ENCODE data around the gene ARMH2. TPM values are rescaled to one million over a fixed set of nuclear protein-coding genes. Genes with fewer than 3 reads are reported as not detected.

ARMH2 gene
- total RNA-seq, 8 experiments from 2014 or later, result 0.25 to 0.59 TPM; not detected in 6

DNA sequence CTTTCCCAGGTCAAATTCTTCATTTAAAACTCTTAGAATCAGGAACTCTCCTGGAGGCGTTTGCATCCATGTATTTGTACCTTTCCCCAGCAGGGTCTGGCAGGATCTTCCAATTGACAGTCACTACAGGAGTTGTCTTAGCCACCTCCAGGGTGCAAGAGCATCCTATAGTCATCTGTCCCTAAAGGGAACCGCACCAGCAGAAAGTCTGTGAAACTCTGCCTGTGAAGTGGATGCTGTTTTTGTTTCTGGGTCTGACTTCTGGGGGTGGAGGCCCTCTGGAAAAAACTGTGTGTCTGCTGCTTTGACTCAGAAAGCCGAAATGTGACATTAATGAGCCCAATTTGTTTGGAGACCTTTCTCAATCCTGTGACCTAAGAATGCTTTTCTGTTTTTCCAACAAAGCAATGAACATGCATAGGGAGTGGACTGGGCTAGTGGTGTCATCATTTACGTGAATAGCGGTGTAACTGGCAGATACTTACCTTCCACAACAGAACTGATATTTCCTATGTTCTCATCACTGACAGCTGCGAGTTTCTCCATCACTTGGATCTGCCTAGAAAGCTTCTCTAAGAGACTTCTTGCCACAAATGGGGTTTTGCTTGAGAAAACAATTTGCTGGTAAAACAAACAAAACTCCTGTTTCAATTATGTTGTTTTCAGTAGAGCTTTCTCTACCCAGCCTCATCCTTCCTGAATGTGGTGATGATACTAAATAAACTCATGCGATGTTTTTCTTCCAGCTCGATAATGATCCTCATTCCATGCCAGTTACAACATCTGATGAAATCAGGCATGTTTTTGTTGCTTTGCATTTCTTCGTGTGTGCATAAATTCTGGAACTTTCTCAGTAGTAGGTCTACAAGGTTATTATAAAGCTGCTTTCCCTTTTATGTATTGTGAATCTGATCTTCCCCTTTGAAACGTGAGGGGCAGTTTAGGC lies 33.3 kb upstream of the ARMH2 start:
- Histone ChIP-seq H3K4me1 (replicated peaks in 1 of 2) (peaks cover 0 to 13% of the 10 kb centered on the region in 2 donors), H3K4me3 (no peak overlapping the region), H3K27ac (peak overlapping the region in 1 of 2 donors; percentile 34)
- in situ Hi-C loops (cut with MboI; ENCODE audit: low pct_unique_long_range_greater_than_20kb in 2 of 9, low sequenced_read_pairs in 9 of 9, unreplicated experiment in 9 of 9), result no loop called here
- peak; percentile 43 to 76 (median 62) for ATAC-seq (replicated peaks in 6 of 8)
- WGBS, 10 experiments, result 4 to 94% (median 59%) methylated on average over 2 to 9 of the region's 10 CpGs

DNA sequence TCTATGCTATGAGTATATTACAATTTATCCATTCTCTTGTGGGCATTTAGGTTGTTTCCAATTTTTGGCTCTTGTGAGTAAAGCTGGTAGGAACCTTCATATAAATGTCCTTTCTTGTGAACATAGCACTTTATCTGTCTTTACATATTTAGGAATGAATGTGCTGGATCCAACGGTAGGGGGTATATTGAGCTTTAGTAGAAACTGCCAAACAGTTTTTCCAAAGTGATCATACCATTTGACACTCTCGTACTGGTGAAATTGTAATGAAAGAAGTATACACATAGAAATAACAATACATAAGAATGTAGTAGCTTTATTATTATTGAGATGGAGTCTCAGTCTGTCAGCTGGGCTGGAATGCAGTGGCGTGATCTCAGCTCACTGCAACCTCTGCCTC lies 30.9 kb upstream of the ARMH2 start:
- H3K4me3 ChIP-seq, result no peak overlapping the region
- peaks cover 12 to 13% of the 10 kb centered on the region in 2 donors for H3K4me1 ChIP-seq (replicated peaks in 1 of 2)
- in situ Hi-C loops (cut with MboI; ENCODE audit: low pct_unique_long_range_greater_than_20kb in 2 of 9, low sequenced_read_pairs in 9 of 9, unreplicated experiment in 9 of 9), result no loop called here
- ATAC-seq (replicated peaks in 6 of 8), result no peak
- H3K27ac ChIP-seq, result no peak overlapping the region
- WGBS, 10 experiments, result 44 to 100% (median 88%) methylated on average over 1 to 3 of the region's 3 CpGs; no CpG with 5 or more reads in 3 of the 10 experiments

DNA sequence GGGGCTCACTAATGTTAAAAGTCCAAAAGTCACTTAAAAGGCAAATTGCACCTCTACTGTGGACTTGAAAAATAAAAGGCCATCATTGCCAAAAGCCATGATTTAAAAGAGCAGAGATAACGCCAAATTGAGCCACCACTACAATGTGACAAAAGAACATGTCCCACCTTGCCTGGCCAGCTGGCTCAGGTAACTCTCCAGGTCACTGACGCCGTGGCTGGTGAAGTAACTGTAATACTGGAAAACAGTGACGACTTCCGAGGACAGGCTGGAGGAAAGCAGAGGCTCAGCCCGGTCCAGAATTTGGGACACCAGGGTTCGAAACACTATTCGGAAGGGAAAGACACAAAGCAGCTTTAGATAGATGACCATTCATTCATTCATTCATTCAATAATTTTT lies 29.3 kb upstream of the ARMH2 start:
- peaks cover 13 to 25% of the 10 kb centered on the region in 2 donors for H3K4me1 ChIP-seq (replicated peaks in 1 of 2)
- 33 to 100% (median 80%) methylated on average over 1 to 7 of the region's 8 CpGs; no CpG with 5 or more reads in 1 of the 10 experiments for WGBS, 10 experiments
- ATAC-seq (replicated peaks in 6 of 8), result no peak
- in situ Hi-C loops (cut with MboI; ENCODE audit: low pct_unique_long_range_greater_than_20kb in 2 of 9, low sequenced_read_pairs in 9 of 9, unreplicated experiment in 9 of 9), result no loop called here
- H3K4me3 ChIP-seq, result no peak overlapping the region
- no peak overlapping the region for H3K27ac ChIP-seq

DNA sequence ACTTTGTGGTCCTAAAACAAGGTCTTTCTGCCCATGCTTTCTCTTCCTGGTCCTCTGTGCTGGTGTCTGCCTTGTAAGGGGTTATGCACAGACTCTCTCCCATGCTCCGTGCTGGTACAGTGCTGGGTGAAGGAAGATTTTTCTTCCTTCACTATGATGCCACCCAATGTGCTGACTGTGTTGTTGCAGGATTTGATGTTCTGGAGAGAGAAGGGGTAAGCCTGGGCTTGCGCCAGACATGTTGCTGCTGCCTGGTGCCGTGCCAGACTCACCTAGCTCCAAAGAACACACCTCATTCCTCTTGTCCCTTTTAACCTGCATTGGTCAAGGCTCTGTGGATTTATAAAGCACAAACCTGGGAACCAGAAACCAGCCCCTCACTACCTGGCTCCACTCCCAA lies 28.4 kb upstream of the ARMH2 start:
- no peak overlapping the region for H3K4me3 ChIP-seq
- peak in 2 of 8 experiments; percentile 36 to 73 for ATAC-seq (replicated peaks in 6 of 8)
- 40 to 100% (median 85%) methylated on average over 1 to 3 of the region's 3 CpGs; no CpG with 5 or more reads in 2 of the 10 experiments for WGBS, 10 experiments
- H3K4me1 ChIP-seq (replicated peaks in 1 of 2), result peaks cover 8 to 25% of the 10 kb centered on the region in 2 donors
- H3K27ac ChIP-seq, result no peak overlapping the region
- in situ Hi-C loops (cut with MboI; ENCODE audit: low pct_unique_long_range_greater_than_20kb in 2 of 9, low sequenced_read_pairs in 9 of 9, unreplicated experiment in 9 of 9), result no loop called here

DNA sequence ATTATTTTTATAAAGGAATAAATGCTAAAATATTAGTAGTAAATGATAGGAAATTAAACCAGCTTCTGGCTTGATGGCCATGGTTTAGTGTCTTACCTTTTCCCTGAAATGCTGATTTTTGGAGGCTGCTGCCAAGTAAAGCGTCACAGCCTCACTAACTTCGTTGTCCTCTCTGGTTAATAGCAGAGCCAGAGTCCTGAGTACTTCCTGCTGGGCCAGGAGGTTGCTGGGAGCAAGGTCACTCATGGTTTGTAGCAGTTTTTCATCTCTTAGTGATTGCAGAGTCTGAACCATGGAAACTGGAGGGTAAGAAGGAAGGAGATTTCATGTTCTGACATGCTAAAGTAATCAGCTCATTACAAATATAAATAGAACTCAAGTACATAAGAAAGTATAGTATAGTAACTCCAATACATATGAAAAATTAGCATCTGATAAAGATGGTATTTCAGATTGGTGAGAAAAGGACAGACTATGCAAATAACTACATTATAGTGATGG lies 26.5 kb upstream of the ARMH2 start:
- Histone ChIP-seq H3K4me3 (no peak overlapping the region), H3K4me1 (replicated peaks in 1 of 2) (peaks cover 0 to 25% of the 10 kb centered on the region in 2 donors), H3K27ac (no peak overlapping the region)
- 56 to 92% (median 78%) methylated on average over 1 to 2 of the region's 2 CpGs; no CpG with 5 or more reads in 3 of the 10 experiments for WGBS, 10 experiments
- in situ Hi-C loops (cut with MboI; ENCODE audit: low pct_unique_long_range_greater_than_20kb in 2 of 9, low sequenced_read_pairs in 9 of 9, unreplicated experiment in 9 of 9), result no loop called here
- ATAC-seq (replicated peaks in 6 of 8), result peak in 2 of 8 experiments; percentile 17 to 30

DNA sequence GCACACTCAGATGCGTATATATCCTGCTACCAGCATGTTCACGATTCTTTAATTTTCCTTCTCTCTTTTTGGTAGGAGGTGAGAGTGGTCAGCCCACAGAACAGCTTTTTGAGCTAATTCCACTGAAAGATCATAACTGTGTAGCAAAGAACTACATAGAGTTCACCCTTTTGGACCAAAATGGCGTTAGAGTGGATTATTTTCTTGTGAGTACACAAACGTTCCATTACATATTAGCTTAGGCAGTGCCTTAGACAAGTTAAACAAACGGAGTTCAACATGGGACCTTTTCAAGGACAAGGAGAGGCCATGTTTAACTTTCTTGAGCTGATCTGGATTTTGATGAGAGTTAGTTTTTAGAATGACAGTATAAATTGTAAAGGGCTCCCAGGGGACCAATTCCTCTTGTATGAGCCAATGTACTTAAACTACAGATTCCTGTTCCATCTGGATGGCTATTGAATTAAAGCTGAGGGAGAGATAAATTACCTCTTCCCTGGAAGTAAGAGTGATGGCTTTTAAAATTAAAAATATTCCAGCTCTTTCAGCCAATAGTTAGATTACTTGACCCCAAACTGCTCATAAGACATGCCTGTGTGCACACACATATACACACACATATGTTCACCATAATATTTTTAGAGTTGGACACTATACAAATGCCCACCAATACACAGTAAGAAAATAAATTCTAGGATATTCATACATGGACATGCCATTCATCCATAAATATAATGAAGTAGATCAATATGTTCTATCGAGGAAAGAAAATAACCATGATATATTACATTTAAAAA lies 25.6 kb upstream of the ARMH2 start:
- Histone ChIP-seq H3K4me3 (no peak overlapping the region), H3K4me1 (replicated peaks in 1 of 2) (peaks cover 0 to 25% of the 10 kb centered on the region in 2 donors), H3K27ac (no peak overlapping the region)
- 37 to 95% (median 83%) methylated on average over 1 to 6 of the region's 6 CpGs for WGBS, 10 experiments
- in situ Hi-C loops (cut with MboI; ENCODE audit: low pct_unique_long_range_greater_than_20kb in 2 of 9, low sequenced_read_pairs in 9 of 9, unreplicated experiment in 9 of 9), result no loop called here
- peak in 5 of 8 experiments; percentile 31 to 94 (median 85) for ATAC-seq (replicated peaks in 6 of 8)

DNA sequence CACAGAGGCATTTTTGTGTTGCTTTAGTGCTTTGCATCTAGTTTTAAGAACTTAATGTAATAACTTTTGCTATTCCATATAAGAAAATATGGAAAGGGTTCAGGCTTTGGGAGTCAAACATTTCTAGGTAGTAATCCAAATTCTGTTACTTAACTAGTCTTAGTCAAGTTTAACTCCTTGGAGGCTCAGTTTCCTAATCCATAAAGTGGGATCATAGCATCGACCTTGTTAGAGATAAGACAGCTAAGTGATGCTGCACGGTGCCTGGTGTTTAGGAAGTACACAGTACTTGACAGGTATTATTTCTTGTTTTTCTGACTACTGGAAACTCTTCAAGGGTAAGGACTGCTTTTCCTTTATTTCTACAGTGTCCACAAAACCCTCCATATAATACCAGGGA lies 24.5 kb upstream of the ARMH2 start:
- Histone ChIP-seq H3K27ac (no peak overlapping the region), H3K4me3 (no peak overlapping the region), H3K4me1 (replicated peaks in 1 of 2) (peaks cover 0 to 25% of the 10 kb centered on the region in 2 donors)
- ATAC-seq (replicated peaks in 6 of 8), result no peak
- in situ Hi-C loops (cut with MboI; ENCODE audit: low pct_unique_long_range_greater_than_20kb in 2 of 9, low sequenced_read_pairs in 9 of 9, unreplicated experiment in 9 of 9), result no loop called here
- WGBS, 10 experiments, result 43 to 100% (median 89%) methylated on average over 1 to 2 of the region's 2 CpGs; no CpG with 5 or more reads in 2 of the 10 experiments

DNA sequence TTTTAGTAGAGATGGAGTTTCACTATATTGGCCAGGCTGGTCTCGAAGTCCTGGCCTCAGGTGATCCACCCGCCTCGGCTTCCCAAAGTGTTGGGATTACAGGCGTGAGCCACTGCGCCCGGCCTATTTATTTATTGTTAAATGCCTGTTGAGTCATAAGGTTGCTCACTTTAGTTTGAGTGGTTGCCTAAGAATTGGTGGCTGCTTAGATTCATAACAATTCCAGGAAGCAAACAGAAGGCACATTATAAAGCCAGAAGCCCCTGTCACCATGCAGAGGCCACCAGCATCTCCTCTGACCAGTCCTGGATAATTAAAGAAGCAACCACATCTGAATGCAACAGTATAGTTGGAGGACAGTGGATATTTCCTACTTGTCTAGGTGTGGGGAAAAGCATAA lies 24.0 kb upstream of the ARMH2 start:
- Histone ChIP-seq H3K4me1 (replicated peaks in 1 of 2) (peaks cover 0 to 25% of the 10 kb centered on the region in 2 donors), H3K27ac (no peak overlapping the region), H3K4me3 (no peak overlapping the region)
- in situ Hi-C loops (cut with MboI; ENCODE audit: low pct_unique_long_range_greater_than_20kb in 2 of 9, low sequenced_read_pairs in 9 of 9, unreplicated experiment in 9 of 9), result no loop called here
- WGBS, 10 experiments, result 33 to 93% (median 90%) methylated on average over 1 to 4 of the region's 6 CpGs; no CpG with 5 or more reads in 6 of the 10 experiments
- no peak for ATAC-seq (replicated peaks in 6 of 8)

DNA sequence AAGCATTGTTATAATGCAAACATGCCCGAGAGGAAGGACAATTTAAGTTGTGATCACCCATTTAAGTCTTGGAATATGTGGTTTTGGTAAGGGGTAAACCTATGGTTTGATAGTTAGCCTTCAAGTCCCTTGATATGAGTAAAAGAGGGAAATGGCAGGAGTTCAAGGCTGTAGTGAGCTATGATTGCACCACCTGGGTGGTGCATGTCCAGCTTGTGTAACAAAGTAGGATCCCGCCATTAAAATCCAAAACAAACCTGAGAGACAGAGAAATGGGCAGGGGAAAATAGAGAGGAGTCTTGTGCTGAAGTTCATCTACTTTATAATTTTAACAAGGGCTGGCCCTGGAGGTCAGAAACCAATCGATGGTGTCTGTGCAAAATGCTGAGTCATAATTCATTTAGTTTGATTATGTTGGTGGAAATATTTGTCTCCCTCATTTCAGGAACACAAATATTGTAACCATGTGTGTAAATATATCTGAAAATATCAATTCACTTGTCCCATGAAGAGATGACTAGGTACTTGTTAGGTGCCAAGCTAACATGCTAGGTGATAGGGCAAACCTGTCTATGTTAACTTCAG lies 23.2 kb upstream of the ARMH2 start:
- H3K4me1 ChIP-seq (replicated peaks in 1 of 2), result peaks cover 0 to 25% of the 10 kb centered on the region in 2 donors
- in situ Hi-C loops (cut with MboI; ENCODE audit: low pct_unique_long_range_greater_than_20kb in 2 of 9, low sequenced_read_pairs in 9 of 9, unreplicated experiment in 9 of 9), result no loop called here
- ATAC-seq (replicated peaks in 6 of 8), result no peak
- 56 to 90% (median 83%) methylated on average over 1 to 3 of the region's 3 CpGs; no CpG with 5 or more reads in 2 of the 10 experiments for WGBS, 10 experiments
- H3K4me3 ChIP-seq, result no peak overlapping the region
- no peak overlapping the region for H3K27ac ChIP-seq

DNA sequence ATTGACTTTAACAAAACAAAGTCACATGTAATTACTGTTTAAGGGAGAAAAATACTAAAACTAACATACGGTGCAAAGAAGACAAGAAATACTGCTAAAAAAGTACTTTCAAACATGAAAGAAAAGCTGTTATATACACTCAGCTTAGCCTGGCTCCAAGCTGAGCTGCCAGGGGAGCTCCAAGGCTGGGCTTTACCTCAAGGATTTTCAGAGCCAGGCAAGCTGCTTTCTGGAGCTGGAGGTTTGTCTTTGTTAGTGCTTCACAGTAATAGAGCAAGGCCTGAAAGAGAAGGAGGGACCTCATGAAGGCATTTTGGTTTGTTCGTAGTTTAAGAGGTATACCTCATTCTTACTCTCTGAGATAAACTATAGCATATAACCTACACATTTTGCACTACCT lies 19.6 kb upstream of the ARMH2 start:
- in situ Hi-C loops (cut with MboI; ENCODE audit: low pct_unique_long_range_greater_than_20kb in 2 of 9, low sequenced_read_pairs in 9 of 9, unreplicated experiment in 9 of 9), result no loop called here
- peaks cover 0 to under 1% of the 10 kb centered on the region in 2 donors for H3K4me1 ChIP-seq (replicated peaks in 1 of 2)
- ATAC-seq (replicated peaks in 6 of 8), result peak in 1 of 8 experiments; percentile 45
- no peak overlapping the region for H3K4me3 ChIP-seq
- WGBS, 10 experiments, result 67 to 100% (median 94%) methylated on average over 1 to 2 of the region's 2 CpGs; no CpG with 5 or more reads in 3 of the 10 experiments
- no peak overlapping the region for H3K27ac ChIP-seq

DNA sequence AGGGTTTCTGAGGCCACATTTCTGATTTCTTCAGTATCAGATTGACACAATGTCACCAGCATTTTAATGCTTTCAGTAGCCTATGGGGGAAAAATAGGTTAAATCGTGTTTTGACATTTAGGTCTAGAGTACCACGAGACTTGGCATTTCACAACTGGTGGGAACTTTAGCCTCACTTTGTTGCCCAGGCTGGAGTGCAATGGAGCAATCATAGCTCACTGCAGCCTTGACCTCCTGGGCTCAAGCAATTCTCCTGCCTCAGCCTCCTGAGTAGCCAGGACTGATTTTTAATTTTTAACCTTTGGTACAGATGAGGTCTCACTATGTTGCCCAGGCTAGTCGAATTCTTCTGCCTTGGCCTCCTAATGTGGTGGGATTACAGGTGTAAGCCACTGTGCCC lies 11.0 kb upstream of the ARMH2 start:
- 0 to 100% (median 88%) methylated on average over 1 to 3 of the region's 3 CpGs; no CpG with 5 or more reads in 1 of the 10 experiments for WGBS, 10 experiments

DNA sequence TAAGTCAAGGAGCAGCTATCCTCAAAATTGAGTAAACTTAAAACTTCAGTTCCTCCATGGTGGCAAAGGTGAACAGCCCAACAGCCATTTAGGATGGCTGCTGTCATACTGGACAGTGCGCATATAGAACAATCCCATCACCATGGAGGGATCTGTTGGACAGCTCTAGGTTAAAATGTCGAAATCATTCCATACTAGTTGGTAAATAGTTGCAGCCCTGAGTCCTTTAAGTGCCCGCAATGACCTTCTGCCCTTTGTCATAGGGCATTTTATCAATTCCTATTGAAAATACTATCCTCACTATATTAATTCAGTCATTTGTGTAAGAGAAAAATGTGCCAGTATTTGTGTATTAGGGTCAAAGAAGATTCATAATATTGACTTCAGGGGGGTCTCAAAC lies 8.9 kb upstream of the ARMH2 start:
- Histone ChIP-seq H3K4me1 (replicated peaks in 1 of 2) (no peaks in the 10 kb centered on the region), H3K27ac (no peak overlapping the region), H3K4me3 (no peak overlapping the region)
- WGBS, 10 experiments, result 60 to 100% (median 94%) methylated on average over 1 to 3 of the region's 3 CpGs; no CpG with 5 or more reads in 1 of the 10 experiments
- in situ Hi-C loops (cut with MboI; ENCODE audit: low pct_unique_long_range_greater_than_20kb in 2 of 9, low sequenced_read_pairs in 9 of 9, unreplicated experiment in 9 of 9), result no loop called here
- ATAC-seq (replicated peaks in 6 of 8), result no peak

More for the DNA sequence above, 11.0 kb upstream of the ARMH2 start:
- Histone ChIP-seq H3K4me3 (no peak overlapping the region), H3K4me1 (replicated peaks in 1 of 2) (no peaks in the 10 kb centered on the region), H3K27ac (no peak overlapping the region)
- ATAC-seq (replicated peaks in 6 of 8), result no peak
- in situ Hi-C loops (cut with MboI; ENCODE audit: low pct_unique_long_range_greater_than_20kb in 2 of 9, low sequenced_read_pairs in 9 of 9, unreplicated experiment in 9 of 9), result no loop called here
